ENCODE results near the gene KAZALD1. TPM values are rescaled to one million over a fixed set of nuclear protein-coding genes. Genes with fewer than 3 reads are reported as not detected.

KAZALD1 gene
- polyA plus RNA-seq (ENCODE audit: insufficient read depth in 1 of 5, insufficient read length in 5 of 5, low replicate concordance in 1 of 5) = 10 to 100 TPM in 4 of 5 donors, 1 to 10 TPM in 1; 8.4 to 19.8 (median 12.8) TPM
- long read RNA-seq, donor 1, partial matches to known transcripts = 0 of 5 reads
- long read RNA-seq, donor 1, other reads (novel, unspliced or antisense) = 0 of 5 reads
- long read RNA-seq, donor 2 = 0 reads
- long read RNA-seq, donor 3, partial matches to known transcripts = 0 of 4 reads
- long read RNA-seq, donor 3, other reads (novel, unspliced or antisense) = 0 of 4 reads
- long read RNA-seq, donor 4, partial matches to known transcripts = 0 of 5 reads
- long read RNA-seq, donor 4, other reads (novel, unspliced or antisense) = 0 of 5 reads
- long read RNA-seq, donor 5, partial matches to known transcripts = 0 of 3 reads
- long read RNA-seq, donor 5, other reads (novel, unspliced or antisense) = 0 of 3 reads
- long read RNA-seq, donor 6, partial matches to known transcripts = 0 of 5 reads
- long read RNA-seq, donor 6, other reads (novel, unspliced or antisense) = 0 of 5 reads
- long read RNA-seq, donor 7, partial matches to known transcripts = 0 of 4 reads
- long read RNA-seq, donor 7, other reads (novel, unspliced or antisense) = 0 of 4 reads
- long read RNA-seq, donor 8 = 0 reads

GRCh38 chr10:101061624-101062231, at the start of gene KAZALD1:
Gene KAZALD1 (plus strand): TSS chr10:101061989. CDS start chr10:101062593, 604 bp downstream.
- DNase-seq = peak; percentile 88

GRCh38 chr10:101012525-101013364, 49.0 kb upstream of the KAZALD1 start:
- peak; percentile 64 to 81 for DNase-seq

GRCh38 chr10:101013365-101013825, 48.4 kb upstream of the KAZALD1 start:
- DNase-seq = no peak

- peak in 1 of 2 donors; percentile 67 for DNase-seq
Observed at GRCh38 chr10:101014230-101014884, 47.4 kb upstream of the KAZALD1 start.

- no peak for DNase-seq
Observed at GRCh38 chr10:101014966-101015581, 46.7 kb upstream of the KAZALD1 start.

GRCh38 chr10:101015582-101015973, 46.2 kb upstream of the KAZALD1 start:
- no peak for DNase-seq

GRCh38 chr10:101016814-101017213, 45.0 kb upstream of the KAZALD1 start:
- no peak for DNase-seq

- DNase-seq = no peak
Observed at GRCh38 chr10:101018118-101018599, 43.6 kb upstream of the KAZALD1 start.

GRCh38 chr10:101018600-101019439, 43.0 kb upstream of the KAZALD1 start:
- DNase-seq = no peak

- DNase-seq = no peak
Observed at GRCh38 chr10:101019440-101019703, 42.4 kb upstream of the KAZALD1 start.

GRCh38 chr10:101020427-101021075, 41.2 kb upstream of the KAZALD1 start:
- DNase-seq = no peak

GRCh38 chr10:101021239-101021638, 40.5 kb upstream of the KAZALD1 start:
- DNase-seq = no peak

GRCh38 chr10:101021692-101022251, 40.0 kb upstream of the KAZALD1 start:
- DNase-seq = no peak

GRCh38 chr10:101022967-101023705, 38.7 kb upstream of the KAZALD1 start:
- no peak for DNase-seq

- no peak for DNase-seq
Observed at GRCh38 chr10:101027106-101027720, 34.6 kb upstream of the KAZALD1 start.

GRCh38 chr10:101028446-101029337, 33.1 kb upstream of the KAZALD1 start:
- DNase-seq = no peak

All from right lung (tissue), 10 donors.